ENCODE results near the gene MDFI.

- TF ChIP-seq FOXP2 (optimal IDR thresholded peaks at IDR 0.05; ENCODE audit: control extremely low read depth, extremely low read length, insufficient read depth) (no peak), EZH2 (IDR thresholded peaks at IDR 0.05) (no peak)
Measured at GRCh38 chr6:41589636-41590622, 48.3 kb upstream of the MDFI start.
